H1 (cell line): ENCODE results near the gene PARP15. TPM values are rescaled to one million over a fixed set of nuclear protein-coding genes. Genes with fewer than 3 reads are reported as not detected.

ENCODE experiments used
- CTCF ChIA-PET: fragments of 300-600 bp; sonication (Branson Sonifier 250); formaldehyde crosslinking; loops from one replicate; lab custom pipeline; 2021; ENCODE audit not compliant: partially characterized antibody; lab: Charles Lee
- POLR2A ChIA-PET: fragments of 300-600 bp; sonication (Branson Sonifier 250); formaldehyde crosslinking; loops from one replicate; lab custom pipeline; 2021; ENCODE audit warnings: inconsistent platforms; ENCODE audit not compliant: partially characterized antibody; lab: Charles Lee
- DNase-seq, 2 experiments: peaks; one replicate each; pipeline versions ENCODE4 v3.0.0 to v3.0.0-alpha.2; 2010 to 2022; ENCODE audit warnings: low spot score in 2 of 2, low read depth in 1 of 2, mixed read lengths in 1 of 2
- FAIRE-seq: peaks from 2 replicates; lab custom pipeline; 2011; peaks lifted over from hg19 to GRCh38; lab: Jason Lieb, UNC
- H2AFZ ChIP-seq: 2 replicates; pipeline ENCODE4 v1.8.1; 2012; ENCODE audit warnings: low read length, inconsistent platforms
- H2AK5ac ChIP-seq: 2 replicates; pipeline ENCODE4 v1.6.1; 2013; ENCODE audit warnings: low read depth, low read length
- H2BK120ac ChIP-seq: replicated peaks from 2 replicates; pipeline ENCODE3; 2013; ENCODE audit warnings: low read depth, low read length, inconsistent platforms
- H2BK12ac ChIP-seq: 2 replicates; pipeline ENCODE4 v1.6.1; 2013; ENCODE audit warnings: low read depth, low read length
- H2BK15ac ChIP-seq: 2 replicates; pipeline ENCODE4 v1.6.1; 2013; ENCODE audit warnings: low read length
- H2BK20ac ChIP-seq: 2 replicates; pipeline ENCODE4 v1.6.1; 2013; ENCODE audit warnings: low read length
- H2BK5ac ChIP-seq: 2 replicates; pipeline ENCODE4 v1.6.1; 2013; ENCODE audit warnings: low read depth, low read length
- H3K14ac ChIP-seq: 2 replicates; pipeline ENCODE4 v1.6.1; 2013; ENCODE audit warnings: inconsistent platforms; ENCODE audit not compliant: insufficient read length
- H3K18ac ChIP-seq: 2 replicates; pipeline ENCODE4 v1.6.1; 2013; ENCODE audit warnings: low read length; ENCODE audit errors: extremely low read depth
- H3K23ac ChIP-seq: 2 replicates; pipeline ENCODE4 v1.6.1; 2013; ENCODE audit warnings: inconsistent platforms; ENCODE audit not compliant: insufficient read length
- H3K23me2 ChIP-seq: 2 replicates; pipeline ENCODE4 v1.6.1; 2013; ENCODE audit warnings: low read depth, low read length
- H3K27ac ChIP-seq: 2 replicates; pipeline ENCODE4 v1.6.1; 2011; ENCODE audit warnings: low read depth, low read length, inconsistent platforms
- H3K27me3 ChIP-seq, 4 experiments: replicated peaks in 1 of 4; 1 replicate in 1 of 4; 2 replicates in 3 of 4; pipeline versions ENCODE4 v1.6.1 to v1.8.1; 2011 to 2013; ENCODE audit warnings: low read length in 3 of 4, mild to moderate bottlenecking in 3 of 4, inconsistent platforms in 2 of 4, mixed read lengths in 2 of 4, moderate library complexity in 1 of 4; ENCODE audit not compliant: control insufficient read depth in 3 of 4, insufficient read depth in 3 of 4; ENCODE audit errors: extremely low read depth in 1 of 4
- H3K36me3 ChIP-seq, 4 experiments: 2 replicates each; pipeline versions ENCODE4 v1.6.1 to v1.8.1; 2011 to 2013; ENCODE audit warnings: mild to moderate bottlenecking in 4 of 4, low read length in 3 of 4, moderate library complexity in 2 of 4, control low read depth in 1 of 4, inconsistent platforms in 1 of 4; ENCODE audit not compliant: insufficient read depth in 4 of 4, control insufficient read depth in 2 of 4
- H3K4ac ChIP-seq: replicated peaks from 2 replicates; pipeline ENCODE3; 2013; ENCODE audit warnings: low read length, low read depth, mixed read lengths, inconsistent platforms; ENCODE audit not compliant: insufficient read length
- H3K4me1 ChIP-seq, 4 experiments: replicated peaks in 1 of 4; 1 replicate in 1 of 4; 2 replicates in 3 of 4; pipeline versions ENCODE4 v1.6.1 to v1.8.1; 2011 to 2013; ENCODE audit warnings: low read length in 3 of 4, inconsistent platforms in 2 of 4, mixed read lengths in 1 of 4; ENCODE audit not compliant: insufficient read depth in 4 of 4, control insufficient read depth in 3 of 4
- H3K4me2 ChIP-seq, 2 experiments: 2 replicates each; pipeline versions ENCODE4 v1.6.1 to v1.8.1; 2011 to 2013; ENCODE audit warnings: low read depth in 2 of 2, low read length in 2 of 2, control low read depth in 1 of 2, inconsistent platforms in 1 of 2, mild to moderate bottlenecking in 1 of 2; ENCODE audit not compliant: insufficient read depth in 1 of 2
- H3K4me3 ChIP-seq, 4 experiments: fragments of 200-600, 300-600 bp in 1 of 4; sonication (generic), shearing (Covaris generic), sonication (Bioruptor Twin) in 1 of 4; 2 replicates each; pipeline versions ENCODE4 v1.5.1 to v1.8.1; 2011 to 2016; ENCODE audit warnings: low read length in 4 of 4, low read depth in 3 of 4, control low read depth in 2 of 4, inconsistent platforms in 2 of 4, mild to moderate bottlenecking in 2 of 4, mixed read lengths in 1 of 4, moderate library complexity in 1 of 4; ENCODE audit not compliant: insufficient read depth in 2 of 4; ENCODE audit errors: extremely low read depth in 1 of 4
- H3K56ac ChIP-seq: replicated peaks from 2 replicates; pipeline ENCODE3; 2013; ENCODE audit warnings: low read depth, mild to moderate bottlenecking, mixed read lengths, low read length, inconsistent platforms; ENCODE audit not compliant: insufficient read length
- H3K79me1 ChIP-seq: 2 replicates; pipeline ENCODE4 v1.6.1; 2013; ENCODE audit warnings: low read depth, low read length, control low read depth
- H3K79me2 ChIP-seq, 2 experiments: 2 replicates each; pipeline versions ENCODE4 v1.6.1 to v1.8.1; 2012 to 2013; ENCODE audit warnings: low read length in 2 of 2, mild to moderate bottlenecking in 2 of 2, inconsistent platforms in 1 of 2; ENCODE audit not compliant: insufficient read depth in 2 of 2, control insufficient read depth in 1 of 2
- H3K9ac ChIP-seq, 4 experiments: replicated peaks in 1 of 4; 1 replicate in 1 of 4; 2 replicates in 3 of 4; pipeline versions ENCODE4 v1.6.1 to v1.8.1; 2011 to 2013; ENCODE audit warnings: low read depth in 3 of 4, low read length in 3 of 4, control low read depth in 2 of 4, mild to moderate bottlenecking in 2 of 4, moderate library complexity in 2 of 4, inconsistent platforms in 1 of 4; ENCODE audit errors: extremely low read depth in 1 of 4
- H3K9me3 ChIP-seq, 2 experiments: 2 replicates each; pipeline versions ENCODE4 v1.6.1 to v1.8.1; 2012 to 2013; ENCODE audit warnings: mild to moderate bottlenecking in 2 of 2, moderate library complexity in 2 of 2, control low read depth in 1 of 2, inconsistent platforms in 1 of 2, low read depth in 1 of 2, low read length in 1 of 2, mixed read lengths in 1 of 2; ENCODE audit not compliant: insufficient read depth in 2 of 2
- H4K20me1 ChIP-seq, 2 experiments: replicated peaks in 1 of 2; 2 replicates each; pipeline versions ENCODE3 to v1.8.1; 2011 to 2013; ENCODE audit warnings: inconsistent platforms in 2 of 2, low read length in 2 of 2, mild to moderate bottlenecking in 1 of 2; ENCODE audit not compliant: insufficient read depth in 2 of 2, control insufficient read depth in 1 of 2
- H4K5ac ChIP-seq: 2 replicates; pipeline ENCODE4 v1.6.1; 2013; ENCODE audit warnings: low read length, low read depth, mixed read lengths, inconsistent platforms; ENCODE audit not compliant: insufficient read length
- H4K8ac ChIP-seq: 2 replicates; pipeline ENCODE4 v1.8.0; 2013; ENCODE audit warnings: mild to moderate bottlenecking, moderate library complexity, low read length, inconsistent platforms; ENCODE audit not compliant: insufficient read depth; ENCODE audit errors: extremely low read depth
- H4K91ac ChIP-seq: replicated peaks from 2 replicates; pipeline ENCODE3; 2013; ENCODE audit warnings: low read length, mixed read lengths, inconsistent platforms; ENCODE audit not compliant: insufficient read length
- ASH2L ChIP-seq: fragments of 200-600, 300-600 bp; sonication (generic); IDR thresholded peaks from one replicate; pipeline ENCODE4 v1.7.1; 2017; ENCODE audit warnings: low read length
- BCL11A ChIP-seq, 2 experiments: IDR thresholded peaks; one replicate each; pipeline ENCODE4 v1.6.1; 2011; ENCODE audit warnings: low read depth in 2 of 2, low read length in 2 of 2, mild to moderate bottlenecking in 2 of 2
- CBX5 ChIP-seq: fragments of 300-800, 300-1000 bp; sonication (generic); IDR thresholded peaks from 2 replicates; pipeline ENCODE4 v1.7.1; 2016; ENCODE audit warnings: antibody characterized with exemption, low read length, low read depth
- CHD1 ChIP-seq: IDR thresholded peaks from 2 replicates; pipeline ENCODE4 v1.6.1; 2012; ENCODE audit warnings: low read depth, low read length, improper control_type of control experiment
- EGR1 ChIP-seq: IDR thresholded peaks from 2 replicates; pipeline ENCODE4 v1.6.1; 2011; ENCODE audit warnings: low read depth, low read length, borderline replicate concordance
- GTF2F1 ChIP-seq: IDR thresholded peaks from 2 replicates; pipeline ENCODE4 v1.6.1; 2012; ENCODE audit warnings: low read depth, low read length, improper control_type of control experiment, borderline replicate concordance
- HDAC2 ChIP-seq, 2 experiments: fragments of 300-600 bp in 1 of 2; sonication (generic) in 1 of 2; IDR thresholded peaks; 2 replicates each; pipeline ENCODE4 v1.6.1; 2011 to 2012; ENCODE audit warnings: low read depth in 2 of 2, low read length in 2 of 2, mild to moderate bottlenecking in 2 of 2, moderate library complexity in 2 of 2, borderline replicate concordance in 1 of 2, inconsistent platforms in 1 of 2
- PHF8 ChIP-seq: fragments of 200-600 bp; sonication (generic); conservative IDR thresholded peaks from 2 replicates; pipeline ENCODE4 v1.7.1; 2012; ENCODE audit warnings: low read depth, mild to moderate bottlenecking, inconsistent platforms, low read length, moderate library complexity
- RAD21 ChIP-seq, 2 experiments: IDR thresholded peaks in 1 of 2; conservative IDR thresholded peaks in 1 of 2; 2 replicates each; pipeline ENCODE4 v1.6.1; 2011; ENCODE audit warnings: low read depth in 2 of 2, low read length in 2 of 2, improper control_type of control experiment in 1 of 2, inconsistent platforms in 1 of 2, mild to moderate bottlenecking in 1 of 2, moderate library complexity in 1 of 2
- SAP30 ChIP-seq: fragments of 300-600 bp; sonication (generic); IDR thresholded peaks from 2 replicates; pipeline ENCODE4 v1.7.1; 2012; ENCODE audit warnings: low read length, moderate library complexity, mild to moderate bottlenecking, inconsistent platforms; ENCODE audit not compliant: insufficient read depth, insufficient replicate concordance
- SUZ12 ChIP-seq: fragments of 200-600 bp; sonication (generic); IDR thresholded peaks from 2 replicates; pipeline ENCODE4 v1.6.1; 2012; ENCODE audit warnings: mild to moderate bottlenecking, inconsistent platforms, low read length, moderate library complexity, mixed read lengths
- TCF12 ChIP-seq: IDR thresholded peaks from 2 replicates; pipeline ENCODE4 v1.6.1; 2011; ENCODE audit warnings: low read depth, mild to moderate bottlenecking, low read length
- ZNF274 ChIP-seq: IDR thresholded peaks from 2 replicates; pipeline ENCODE4 v1.7.0; 2012; ENCODE audit warnings: low read length, borderline replicate concordance; ENCODE audit errors: extremely low read depth
- WGBS, 2 experiments: shearing (Covaris generic) in 1 of 2; methylation state at CpG; one replicate each; pipeline versions ENCODE4 v1.1.6 to v1.1.7; 2013 to 2015; ENCODE audit warnings: low lambda C conversion rate in 2 of 2, mixed read lengths in 2 of 2, inconsistent platforms in 1 of 2, low coverage in 1 of 2, missing lambda C conversion rate in 1 of 2; ENCODE audit not compliant: insufficient replicate concordance in 2 of 2, insufficient coverage in 1 of 2, insufficient read length in 1 of 2; ENCODE audit errors: extremely low coverage in 1 of 2, missing lambda C conversion rate in 1 of 2; 5-methylcytosine and 5-hydroxymethylcytosine counted together
- polyA plus RNA-seq, 7 experiments: library from polyadenylated mRNA; depleted of rRNA in 3 of 7; stranded (reverse) in 5 of 7; unstranded in 2 of 7; fragments of >200 nt in 5 of 7; fragments of 200-250 nt in 2 of 7; gene quantifications; 1 replicate in 5 of 7; 2 replicates in 1 of 7; 4 replicates in 1 of 7; pipeline versions ENCODE4 v1.2.1 to v1.2.3, GENCODE V29; 2011 to 2013; ENCODE audit warnings: missing spikeins in 2 of 7, mixed read lengths in 2 of 7
- total RNA-seq: library from RNA; stranded (reverse); fragmentation: NEBNext Ultra II Directional; extraction: Animal tissue kit (Norgen Biotek cat#: 25700); gene quantifications from 2 replicates; pipeline ENCODE4 v1.2.1, GENCODE V29; 2021

The PARP15 gene
- total and polyA plus RNA-seq, 2 of the 8 experiments (the other 6 are each of a cell fraction or from before 2014, with no cell fraction given), result 0.37 to 0.45 TPM

- Histone ChIP-seq H2BK15ac (no peak overlapping the region), H3K79me1 (no peaks in the 10 kb centered on the region), H3K36me3 (no peaks in the 10 kb centered on the region), H3K14ac (no peak overlapping the region), H4K5ac (no peak overlapping the region), H2BK12ac (no peak overlapping the region), H2BK120ac (no peak overlapping the region), H3K56ac (no peak overlapping the region), H4K20me1 (no peaks in the 10 kb centered on the region), H3K9ac (no peak overlapping the region), H3K4ac (no peak overlapping the region), H2BK20ac (no peak overlapping the region), H2AK5ac (no peak overlapping the region), H3K4me1 (peaks cover 4 to 5% (median 5%) of the 10 kb centered on the region in 4 experiments; a peak in 6 of 7 replicates), H3K4me2 (no peak overlapping the region), H3K18ac (no peak overlapping the region), H3K23me2 (peaks cover 5% of the 10 kb centered on the region; the same call in 1 of the 2 replicates), H3K4me3 (no peak overlapping the region), H3K9me3 (no peaks in the 10 kb centered on the region), H2AFZ (no peak overlapping the region), H2BK5ac (no peak overlapping the region), H3K27me3 (peaks cover 0 to 2% (median 0%) of the 10 kb centered on the region in 4 experiments; a peak in 2 of 7 replicates), H4K91ac (no peak overlapping the region), H3K27ac (no peak overlapping the region), H3K23ac (no peak overlapping the region), H3K79me2 (no peaks in the 10 kb centered on the region), H4K8ac (no peak overlapping the region)
- ChIA-PET CTCF (interaction anchor here (0.6 to 9.0 kb wide), 9 partner anchors 12 to 1795 kb away, joined by 3 to 62 read pairs (median 4); partner anchors contain the start of gene PARP14), POLR2A (no interaction called here)
- FAIRE-seq (peak; percentile 13), DNase-seq (no peak)
- WGBS, 2 experiments, result 92% methylated on average over 1 of the region's 1 CpG; no CpG with 5 or more reads in 1 of the 2 experiments
- TF ChIP-seq SUZ12 (no peak), ASH2L (no peak), PHF8 (no peak), ZNF274 (no peak), HDAC2 (IDR thresholded peaks at IDR 0.05; ENCODE audit: borderline replicate concordance in 1 of 2, low read depth in 2 of 2, low read length in 2 of 2) (no peak), EGR1 (no peak), GTF2F1 (no peak), TCF12 (no peak), RAD21 (IDR thresholded peaks at IDR 0.05 in 1 of 2, conservative IDR thresholded peaks at IDR 0.05 in 1 of 2; ENCODE audit: low read depth in 2 of 2, low read length in 2 of 2) (peak; percentile 74 to 78), CHD1 (no peak), BCL11A (IDR thresholded peaks at IDR 0.05; ENCODE audit: low read depth in 2 of 2, low read length in 2 of 2) (no peak), CBX5 (no peak), SAP30 (no peak)
These were observed 16.8 kb upstream of the PARP15 start for GRCh38 chr3:122560680-122561079.
